ENCODE data around the gene HEYL. TPM values are rescaled to one million over a fixed set of nuclear protein-coding genes. Genes with fewer than 3 reads are reported as not detected.
A peak's percentile ranks its signal among the peaks of the same experiment; 100 is the strongest.

HEYL gene
- total RNA-seq, 3 donors from 2014 or later, result 2.1 to 5.2 (median 2.3) TPM

DNA sequence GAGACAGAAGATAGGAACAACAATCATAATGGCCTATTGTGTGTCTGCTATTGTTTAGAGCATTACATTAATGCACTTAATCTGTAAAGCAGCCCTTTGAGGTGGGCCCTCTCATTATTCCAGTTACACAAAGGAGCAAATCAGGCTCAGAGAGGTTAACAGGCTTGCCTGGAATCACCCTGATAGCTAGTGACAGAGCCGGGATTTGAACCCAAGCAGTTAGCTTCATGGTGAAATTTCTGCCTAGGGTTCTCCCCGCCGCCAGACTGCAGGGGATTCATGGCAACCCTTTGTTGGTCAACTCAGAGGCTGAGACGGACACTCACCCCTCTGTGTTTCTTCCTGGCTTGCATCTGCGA, 7.1 kb downstream of the HEYL start:
- peak overlapping the region in 1 of 2 donors; percentile 49 for H3K27ac ChIP-seq
- intact Hi-C loops (cut with DNase I; ENCODE audit: low total_unique reads), result loop anchor here (5.0 kb wide), 1 partner anchor 440 kb away; no protein-coding TSS in a partner anchor

DNA sequence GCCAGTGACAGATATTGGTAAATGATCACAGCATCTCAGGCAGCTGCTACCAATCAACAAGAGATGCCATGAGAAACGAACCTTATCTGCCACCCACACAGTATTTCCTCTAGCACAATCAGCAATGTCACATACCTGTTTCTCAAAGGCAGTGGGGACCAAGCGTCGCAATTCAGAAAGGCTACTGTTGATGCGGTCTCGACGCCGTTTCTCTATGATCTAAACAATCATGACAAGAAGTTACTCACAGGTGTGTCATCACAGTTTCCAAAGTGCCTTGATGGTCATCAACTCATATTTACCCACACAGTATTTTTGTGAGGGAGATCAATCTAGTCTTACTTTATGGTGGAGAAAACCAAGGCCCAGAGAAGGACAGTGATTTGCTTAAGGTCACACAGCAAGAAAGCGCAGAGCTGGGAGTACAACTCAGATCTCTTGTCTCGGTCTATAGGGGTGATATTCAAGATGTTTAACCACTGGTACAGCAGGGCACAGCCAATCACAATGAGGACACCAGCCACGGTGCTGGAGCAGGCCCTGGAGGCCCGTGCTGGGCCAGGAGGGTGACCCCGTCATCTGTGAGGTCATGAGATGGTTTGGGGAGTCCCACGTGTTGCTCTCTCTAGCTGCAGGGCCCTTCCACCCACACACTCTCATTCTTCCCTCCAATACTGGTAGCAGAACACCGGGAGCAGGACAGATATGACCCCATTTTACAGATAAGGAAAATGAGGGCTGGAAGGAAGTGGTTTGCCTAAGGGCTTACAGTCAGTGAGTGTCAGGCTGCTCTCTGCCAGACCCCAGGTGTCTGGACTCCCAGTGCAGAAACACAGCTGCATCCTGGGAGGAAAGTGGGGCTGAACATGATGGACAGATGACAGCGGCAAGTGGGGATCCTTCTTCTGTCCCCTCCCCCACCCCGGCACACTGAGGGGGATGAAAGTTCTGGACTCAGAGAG, 7.8 kb downstream of the HEYL start:
- Histone ChIP-seq H3K4me3 (no peak overlapping the region), H3K4me1 (no peaks in the 10 kb centered on the region), H3K27ac (no peak overlapping the region), H3K27me3 (peaks cover 0 to 21% of the 10 kb centered on the region in 2 donors), H3K9me3 (no peaks in the 10 kb centered on the region), H3K36me3 (no peaks in the 10 kb centered on the region)
- no peak for DNase-seq (ENCODE audit: low spot score in 2 of 2)
- TF ChIP-seq POLR2AphosphoS5 (IDR thresholded peaks at IDR 0.05), result no peak
- TF ChIP-seq, protein P1, sequence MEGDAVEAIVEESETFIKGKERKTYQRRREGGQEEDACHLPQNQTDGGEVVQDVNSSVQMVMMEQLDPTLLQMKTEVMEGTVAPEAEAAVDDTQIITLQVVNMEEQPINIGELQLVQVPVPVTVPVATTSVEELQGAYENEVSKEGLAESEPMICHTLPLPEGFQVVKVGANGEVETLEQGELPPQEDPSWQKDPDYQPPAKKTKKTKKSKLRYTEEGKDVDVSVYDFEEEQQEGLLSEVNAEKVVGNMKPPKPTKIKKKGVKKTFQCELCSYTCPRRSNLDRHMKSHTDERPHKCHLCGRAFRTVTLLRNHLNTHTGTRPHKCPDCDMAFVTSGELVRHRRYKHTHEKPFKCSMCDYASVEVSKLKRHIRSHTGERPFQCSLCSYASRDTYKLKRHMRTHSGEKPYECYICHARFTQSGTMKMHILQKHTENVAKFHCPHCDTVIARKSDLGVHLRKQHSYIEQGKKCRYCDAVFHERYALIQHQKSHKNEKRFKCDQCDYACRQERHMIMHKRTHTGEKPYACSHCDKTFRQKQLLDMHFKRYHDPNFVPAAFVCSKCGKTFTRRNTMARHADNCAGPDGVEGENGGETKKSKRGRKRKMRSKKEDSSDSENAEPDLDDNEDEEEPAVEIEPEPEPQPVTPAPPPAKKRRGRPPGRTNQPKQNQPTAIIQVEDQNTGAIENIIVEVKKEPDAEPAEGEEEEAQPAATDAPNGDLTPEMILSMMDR (IDR thresholded peaks at IDR 0.05), result no peak
- no peak for TF ChIP-seq POLR2A (IDR thresholded peaks at IDR 0.05)
- intact Hi-C loops (cut with DNase I; ENCODE audit: low total_unique reads), result loop anchor here (5.0 kb wide), 1 partner anchor 441 kb away; no protein-coding TSS in a partner anchor

More for the DNA sequence above, 7.1 kb downstream of the HEYL start:
- Histone ChIP-seq H3K27me3 (peaks cover 0 to 23% of the 10 kb centered on the region in 2 donors), H3K4me1 (no peaks in the 10 kb centered on the region), H3K36me3 (no peaks in the 10 kb centered on the region), H3K4me3 (peak overlapping the region in 2 of 3 donors; percentile 34 to 55), H3K9me3 (no peaks in the 10 kb centered on the region)
- TF ChIP-seq, protein P1 (IDR thresholded peaks at IDR 0.05), result no peak
- TF ChIP-seq POLR2A (IDR thresholded peaks at IDR 0.05) (no peak), POLR2AphosphoS5 (IDR thresholded peaks at IDR 0.05) (no peak)
- DNase-seq (ENCODE audit: low spot score in 2 of 2), result no peak

DNA sequence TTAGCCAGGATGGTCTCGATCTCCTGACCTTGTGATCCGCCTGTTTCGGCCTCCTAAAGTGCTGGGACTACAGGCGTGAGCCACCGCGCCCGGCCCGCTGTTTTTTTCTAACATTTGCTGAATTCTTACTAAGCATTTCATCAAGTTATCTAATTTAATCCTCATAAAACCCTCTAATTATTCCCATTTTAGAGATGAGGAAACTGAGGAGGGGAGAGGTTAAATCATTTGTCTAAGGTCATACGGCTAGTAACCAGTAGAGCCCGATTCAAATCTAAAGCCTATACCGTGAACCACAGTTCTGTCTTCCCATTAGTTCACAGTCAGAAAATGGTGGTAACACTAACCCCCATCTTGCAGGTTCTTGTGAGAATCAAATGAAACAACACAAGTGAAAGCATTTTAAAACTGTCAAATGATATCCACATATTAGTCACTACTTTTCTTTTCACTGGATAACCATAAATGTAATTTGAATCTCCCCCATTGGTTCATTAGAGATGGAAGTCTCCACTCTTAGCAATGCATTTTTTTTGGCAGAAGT, 10.6 kb downstream of the HEYL start:
- H3K27ac ChIP-seq, result no peak overlapping the region
- peaks cover 0 to 5% of the 10 kb centered on the region in 2 donors for H3K27me3 ChIP-seq
- no peak overlapping the region for H3K4me3 ChIP-seq
- intact Hi-C loops (cut with DNase I; ENCODE audit: low total_unique reads), result no loop called here
- no peak for DNase-seq (ENCODE audit: low spot score in 2 of 2)
- no peaks in the 10 kb centered on the region for H3K36me3 ChIP-seq
- TF ChIP-seq, protein P1 (IDR thresholded peaks at IDR 0.05), result no peak
- no peak for TF ChIP-seq POLR2A (IDR thresholded peaks at IDR 0.05)
- TF ChIP-seq POLR2AphosphoS5 (IDR thresholded peaks at IDR 0.05), result no peak
- H3K9me3 ChIP-seq, result no peaks in the 10 kb centered on the region
- H3K4me1 ChIP-seq, result no peaks in the 10 kb centered on the region

DNA sequence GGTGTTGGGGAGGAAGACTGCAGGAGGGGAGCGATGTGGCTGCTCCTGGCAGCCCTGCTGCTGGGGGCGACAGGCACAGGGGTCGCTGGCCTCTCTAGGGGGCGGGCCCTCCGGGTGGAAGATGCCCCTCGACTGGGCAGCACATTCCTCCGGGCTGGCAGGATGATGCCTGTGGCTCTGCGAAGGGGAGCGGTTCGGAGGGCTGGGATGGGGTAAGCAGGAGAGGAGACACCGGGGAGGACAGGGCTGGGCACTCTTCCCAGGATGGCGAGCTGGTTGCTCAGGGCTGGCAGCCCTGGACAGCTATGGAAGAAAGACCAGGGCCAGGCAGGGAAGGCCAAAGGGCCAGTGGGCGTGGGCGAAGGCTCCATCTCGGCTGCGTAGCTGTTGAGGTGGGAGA, 12.8 kb downstream of the HEYL start:
- no peak for DNase-seq (ENCODE audit: low spot score in 2 of 2)
- TF ChIP-seq POLR2AphosphoS5 (IDR thresholded peaks at IDR 0.05) (no peak), POLR2A (IDR thresholded peaks at IDR 0.05) (no peak)
- TF ChIP-seq, protein P1 (IDR thresholded peaks at IDR 0.05), result no peak
- no peak overlapping the region for H3K4me3 ChIP-seq
- intact Hi-C loops (cut with DNase I; ENCODE audit: low total_unique reads), result no loop called here
- no peaks in the 10 kb centered on the region for H3K4me1 ChIP-seq
- H3K27me3 ChIP-seq, result no peaks in the 10 kb centered on the region
- H3K9me3 ChIP-seq, result no peaks in the 10 kb centered on the region
- no peaks in the 10 kb centered on the region for H3K36me3 ChIP-seq
- peak overlapping the region in 1 of 2 donors; percentile 28 for H3K27ac ChIP-seq
